ENCODE data around the gene TMEM62.

GRCh38 chr15:43093026-43093425 is 40.4 kb upstream of the TMEM62 start:
- no peak for TF ChIP-seq CTCF (IDR thresholded peaks at IDR 0.05; ENCODE audit: poor library complexity, severe bottlenecking)
- no peak for TF ChIP-seq EZH2 (IDR thresholded peaks at IDR 0.05; ENCODE audit: borderline replicate concordance, insufficient read depth, low read length, poor library complexity, severe bottlenecking)
- TF ChIP-seq, protein P1, sequence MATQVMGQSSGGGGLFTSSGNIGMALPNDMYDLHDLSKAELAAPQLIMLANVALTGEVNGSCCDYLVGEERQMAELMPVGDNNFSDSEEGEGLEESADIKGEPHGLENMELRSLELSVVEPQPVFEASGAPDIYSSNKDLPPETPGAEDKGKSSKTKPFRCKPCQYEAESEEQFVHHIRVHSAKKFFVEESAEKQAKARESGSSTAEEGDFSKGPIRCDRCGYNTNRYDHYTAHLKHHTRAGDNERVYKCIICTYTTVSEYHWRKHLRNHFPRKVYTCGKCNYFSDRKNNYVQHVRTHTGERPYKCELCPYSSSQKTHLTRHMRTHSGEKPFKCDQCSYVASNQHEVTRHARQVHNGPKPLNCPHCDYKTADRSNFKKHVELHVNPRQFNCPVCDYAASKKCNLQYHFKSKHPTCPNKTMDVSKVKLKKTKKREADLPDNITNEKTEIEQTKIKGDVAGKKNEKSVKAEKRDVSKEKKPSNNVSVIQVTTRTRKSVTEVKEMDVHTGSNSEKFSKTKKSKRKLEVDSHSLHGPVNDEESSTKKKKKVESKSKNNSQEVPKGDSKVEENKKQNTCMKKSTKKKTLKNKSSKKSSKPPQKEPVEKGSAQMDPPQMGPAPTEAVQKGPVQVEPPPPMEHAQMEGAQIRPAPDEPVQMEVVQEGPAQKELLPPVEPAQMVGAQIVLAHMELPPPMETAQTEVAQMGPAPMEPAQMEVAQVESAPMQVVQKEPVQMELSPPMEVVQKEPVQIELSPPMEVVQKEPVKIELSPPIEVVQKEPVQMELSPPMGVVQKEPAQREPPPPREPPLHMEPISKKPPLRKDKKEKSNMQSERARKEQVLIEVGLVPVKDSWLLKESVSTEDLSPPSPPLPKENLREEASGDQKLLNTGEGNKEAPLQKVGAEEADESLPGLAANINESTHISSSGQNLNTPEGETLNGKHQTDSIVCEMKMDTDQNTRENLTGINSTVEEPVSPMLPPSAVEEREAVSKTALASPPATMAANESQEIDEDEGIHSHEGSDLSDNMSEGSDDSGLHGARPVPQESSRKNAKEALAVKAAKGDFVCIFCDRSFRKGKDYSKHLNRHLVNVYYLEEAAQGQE (IDR thresholded peaks at IDR 0.05; ENCODE audit: borderline replicate concordance): no peak
- no peak for TF ChIP-seq EP300 (conservative IDR thresholded peaks at IDR 0.05; ENCODE audit: poor library complexity, severe bottlenecking)
